AG09309 (cell line): ENCODE results near the gene BOLL.
"Not testable (repeated sequence)": the region's sequence is repeated elsewhere in the genome, so short reads cannot be mapped to it uniquely, and the experiment has no call there.

Experiments
- DNase-seq: peaks from one replicate; pipeline ENCODE4 v3.0.0-alpha.2; 2010; ENCODE audit warnings: low read depth
- H3K4me3 ChIP-seq: 2 replicates; pipeline ENCODE4 v1.5.1; 2011; ENCODE audit warnings: mild to moderate bottlenecking, low read depth, low read length, moderate library complexity; ENCODE audit not compliant: control insufficient read depth
- CTCF ChIP-seq: IDR thresholded peaks from 2 replicates; pipeline ENCODE4 v1.5.1; 2011; ENCODE audit warnings: mild to moderate bottlenecking, low read depth, low read length, inconsistent platforms; ENCODE audit not compliant: insufficient read depth, control insufficient read depth; ENCODE audit errors: missing control alignments

The BOLL gene

GRCh38 chr2:197784956-197785941, at the start of gene BOLL:
Gene BOLL, minus strand, starts transcription at chr2:197785319. Its CDS starts 3,469 bp downstream, at chr2:197781850.
- no peak for TF ChIP-seq CTCF
- H3K4me3 ChIP-seq, result no peak within 1 kb of the TSS
- no peak for DNase-seq

- not testable (repeated sequence) for H3K4me3 ChIP-seq, DNase-seq
Observed at GRCh38 chr2:197834771-197835170, 49.7 kb upstream of the BOLL start.

- DNase-seq, result peak; percentile 34
- no peak for TF ChIP-seq CTCF
- no peak overlapping the region for H3K4me3 ChIP-seq
Observed at GRCh38 chr2:197828464-197829135, 43.5 kb upstream of the BOLL start.

GRCh38 chr2:197827618-197828017, 42.5 kb upstream of the BOLL start:
- DNase-seq, result no peak
- no peak overlapping the region for H3K4me3 ChIP-seq
- no peak for TF ChIP-seq CTCF

- TF ChIP-seq CTCF, result no peak
- no peak for DNase-seq
- H3K4me3 ChIP-seq, result no peak overlapping the region
Observed at GRCh38 chr2:197822333-197822732, 37.2 kb upstream of the BOLL start.

- no peak for DNase-seq
Observed at GRCh38 chr2:197821550-197822289, 36.6 kb upstream of the BOLL start.

More at GRCh38 chr2:197821550-197822289, 36.6 kb upstream of the BOLL start:
- H3K4me3 ChIP-seq, result no peak overlapping the region
- TF ChIP-seq CTCF, result no peak
